HG03469 (cell line): ENCODE measurements around the gene CAMK4.

Experiments used
- ATAC-seq: cut with Tn5 transposase; IDR thresholded peaks from one replicate; pipeline ENCODE4 v1.9.1; 2021; ENCODE audit warnings: mild to moderate bottlenecking, moderate library complexity, moderate number of reproducible peaks; ENCODE audit not compliant: unreplicated experiment

CAMK4 gene

DNA sequence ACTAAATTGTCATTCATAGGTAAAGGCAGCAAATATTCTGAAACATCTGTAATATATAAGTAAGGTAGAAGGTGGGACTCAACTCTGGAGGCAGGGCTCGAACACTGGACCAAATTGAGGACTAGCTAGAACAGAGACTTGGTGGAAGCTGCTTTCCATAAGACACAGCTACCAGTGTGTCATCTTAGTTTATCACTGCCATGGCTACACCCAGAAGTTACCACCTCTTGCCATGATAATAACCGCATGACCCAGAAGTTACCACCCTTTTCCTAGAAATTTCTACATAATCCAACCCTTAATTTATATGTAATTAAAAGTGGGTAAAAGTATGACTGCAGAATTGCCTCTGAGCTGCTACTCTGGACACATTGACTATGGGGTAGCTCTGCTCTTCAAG, 188.4 kb downstream of the CAMK4 start:
- ATAC-seq, result no peak

DNA sequence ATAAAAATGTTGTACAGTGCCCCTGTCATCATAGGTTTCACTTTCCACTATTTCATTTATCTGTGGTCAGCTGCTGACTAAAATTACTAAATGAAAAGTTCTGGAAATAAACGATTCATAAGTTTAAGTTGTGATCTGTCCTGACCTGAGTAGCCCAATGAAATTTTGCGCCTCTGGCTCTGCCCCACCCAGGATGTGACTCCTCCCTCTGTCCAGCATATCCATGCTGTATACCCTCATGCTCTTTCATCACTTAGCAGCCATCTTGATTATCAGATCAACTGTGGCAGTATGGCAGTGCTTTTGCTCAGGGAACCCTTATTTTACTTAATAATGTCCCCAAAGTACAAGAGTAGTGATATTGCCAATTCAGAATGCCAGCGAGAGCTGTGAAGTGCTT, 190.9 kb downstream of the CAMK4 start:
- no peak for ATAC-seq

DNA sequence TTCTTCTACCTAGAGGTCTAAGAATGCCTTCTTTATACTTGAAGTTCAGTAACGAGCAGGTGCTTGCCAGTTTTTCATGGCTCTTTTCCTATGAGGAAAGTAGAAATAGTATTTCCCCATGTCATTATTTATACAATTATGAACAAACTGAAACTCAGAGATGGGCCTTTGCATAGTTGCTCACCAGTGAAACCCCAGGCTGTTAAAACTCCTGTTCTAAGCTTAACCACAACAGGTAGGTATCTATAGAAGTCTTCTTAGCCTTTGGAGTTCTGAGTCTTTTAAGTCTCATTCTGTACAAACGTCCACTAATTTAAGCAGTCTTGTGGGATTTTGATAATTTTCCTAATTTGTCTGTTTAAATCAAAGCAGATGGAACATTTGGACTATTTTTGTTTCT, 198.1 kb downstream of the CAMK4 start:
- no peak for ATAC-seq

- ATAC-seq, result no peak
These were observed 198.8 kb downstream of the CAMK4 start for GRCh38 chr5:111422747-111423720.

DNA sequence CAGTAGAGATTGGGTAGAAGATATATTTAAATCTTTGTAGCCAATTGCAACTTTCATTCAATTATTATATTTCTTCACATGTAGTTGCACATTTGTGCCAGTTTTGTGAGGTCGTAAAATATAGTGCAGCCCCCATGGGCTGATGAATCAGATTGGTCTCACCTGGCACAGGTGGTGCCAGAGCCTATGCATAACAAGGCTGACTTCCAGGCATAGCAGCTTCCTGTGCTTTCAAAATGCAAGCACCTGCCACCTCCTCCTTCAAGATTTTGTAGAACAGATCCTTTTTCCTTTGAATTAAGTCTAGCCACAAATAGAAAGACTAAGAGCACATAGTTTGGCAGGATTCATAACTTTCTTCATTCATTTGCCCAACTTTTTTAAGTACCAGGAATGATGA, 201.0 kb downstream of the CAMK4 start:
- ATAC-seq, result no peak

GRCh38 chr5:111427762-111428161, 203.6 kb downstream of the CAMK4 start:
- no peak for ATAC-seq

- no peak for ATAC-seq
These were observed 208.8 kb downstream of the CAMK4 start for GRCh38 chr5:111432883-111433536.

- no peak for ATAC-seq
These were observed 210.6 kb downstream of the CAMK4 start for GRCh38 chr5:111434800-111435199.

GRCh38 chr5:111439473-111440075, 215.4 kb downstream of the CAMK4 start:
- ATAC-seq, result no peak

GRCh38 chr5:111447099-111447498, 222.9 kb downstream of the CAMK4 start:
- no peak for ATAC-seq

GRCh38 chr5:111447822-111448221, 223.6 kb downstream of the CAMK4 start:
- ATAC-seq, result no peak

DNA sequence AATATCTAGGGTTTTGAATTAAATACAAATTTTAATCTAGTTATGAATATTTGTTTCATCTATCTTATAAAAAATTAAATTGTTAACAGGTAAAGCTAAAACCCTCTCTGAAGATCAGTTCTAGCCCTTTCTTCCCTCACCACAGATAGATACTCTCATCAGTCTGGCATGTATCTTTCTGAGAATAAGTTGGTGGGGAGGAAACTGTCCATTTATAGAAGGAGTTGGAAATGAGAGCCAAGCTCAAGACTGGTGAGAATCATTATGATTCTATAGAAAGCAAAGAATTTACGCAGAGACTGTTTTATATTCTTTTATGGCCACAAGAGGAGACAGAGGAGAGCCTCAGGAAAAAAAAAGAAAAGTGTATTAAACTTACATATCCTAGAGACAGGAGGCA, 229.1 kb downstream of the CAMK4 start:
- ATAC-seq, result no peak

DNA sequence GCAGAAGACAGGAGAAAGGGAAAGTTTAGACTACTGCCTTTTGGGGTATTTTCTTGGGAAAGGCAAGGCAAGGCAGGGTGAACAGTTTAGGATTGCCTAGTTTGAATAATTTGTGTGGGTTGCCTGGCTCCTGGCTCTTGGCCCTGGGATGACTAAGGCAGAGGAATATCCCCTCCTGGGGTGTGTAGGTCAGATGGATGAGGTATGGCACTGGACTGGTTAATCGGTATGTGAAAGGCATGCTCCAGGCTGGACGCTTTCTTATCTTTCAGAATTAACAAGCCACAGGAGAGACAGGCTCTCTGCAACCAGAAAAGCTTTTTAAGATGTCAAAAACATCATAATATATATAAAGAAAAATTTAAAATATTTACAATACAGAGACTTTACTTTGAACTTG, 229.6 kb downstream of the CAMK4 start:
- ATAC-seq, result no peak

DNA sequence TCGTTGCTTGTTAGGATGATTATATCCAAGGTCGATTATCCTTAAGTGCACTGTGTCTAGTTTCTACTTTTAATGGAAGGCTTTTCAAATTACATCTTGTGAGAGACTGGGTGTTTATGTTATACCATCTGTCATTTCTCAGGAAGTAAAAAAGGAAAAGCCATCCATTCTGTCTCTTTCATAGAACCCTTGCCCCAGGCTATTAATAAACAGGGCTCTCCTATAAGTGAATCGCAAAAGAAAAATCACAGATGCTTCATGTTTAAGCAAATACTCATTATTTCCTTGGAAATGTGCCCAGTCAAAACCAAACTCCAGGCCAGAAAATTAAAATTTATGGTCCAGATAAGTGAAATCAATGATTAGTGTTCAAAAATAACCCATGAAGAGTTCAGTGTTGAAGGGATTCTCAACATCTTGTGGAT, 230.0 kb downstream of the CAMK4 start:
- ATAC-seq, result no peak

GRCh38 chr5:111454776-111455175, 230.6 kb downstream of the CAMK4 start:
- no peak for ATAC-seq

DNA sequence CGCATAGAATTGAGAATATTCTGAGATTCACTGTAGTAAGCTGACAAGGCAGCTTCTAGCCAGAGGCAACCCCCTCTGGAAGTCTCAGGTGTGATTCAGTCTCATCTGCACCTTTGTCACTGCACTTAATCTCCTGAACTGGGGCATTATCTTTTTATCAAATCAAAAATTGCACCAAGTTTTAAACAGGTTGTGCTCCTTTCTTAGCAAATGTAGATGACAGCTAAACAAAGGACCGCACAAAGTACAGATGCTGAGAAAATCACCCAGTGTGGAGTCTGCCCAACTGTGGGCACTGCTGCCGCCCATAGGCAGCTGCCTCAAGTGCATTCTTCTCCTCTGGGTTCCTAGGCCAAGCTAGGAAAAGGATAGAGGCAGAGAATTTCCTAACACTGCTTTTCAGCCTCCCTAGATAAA, 237.1 kb downstream of the CAMK4 start:
- ATAC-seq, result no peak

- ATAC-seq, result no peak
These were observed 237.8 kb downstream of the CAMK4 start for GRCh38 chr5:111461934-111462333.

GRCh38 chr5:111463311-111463710, 239.1 kb downstream of the CAMK4 start:
- no peak for ATAC-seq

- ATAC-seq, result no peak
These were observed 245.2 kb downstream of the CAMK4 start for GRCh38 chr5:111469293-111469896.

GRCh38 chr5:111469903-111470302, 245.7 kb downstream of the CAMK4 start:
- no peak for ATAC-seq

- no peak for ATAC-seq
These were observed 247.9 kb downstream of the CAMK4 start for GRCh38 chr5:111472096-111472495.
